HFFc6 (cell line): ENCODE measurements around the gene MEG3. TPM values are rescaled to one million over a fixed set of nuclear protein-coding genes. Genes with fewer than 3 reads are reported as not detected.
A peak's percentile ranks its signal among the peaks of the same experiment; 100 is the strongest.

Source experiments
- DNase-seq: peaks from one replicate; pipeline ENCODE4 v3.0.0-alpha.2; 2018
- H3K27ac Mint-ChIP-seq: 2 replicates; pipeline ENCODE4 v1.8.0; 2020; ENCODE audit warnings: mild to moderate bottlenecking, mixed read lengths
- H3K27me3 Mint-ChIP-seq: 2 replicates; pipeline ENCODE4 v1.8.0; 2021; ENCODE audit warnings: mild to moderate bottlenecking, moderate library complexity, mixed read lengths; ENCODE audit not compliant: insufficient read depth
- H3K36me3 Mint-ChIP-seq: 2 replicates; pipeline ENCODE4 v1.8.0; 2021; ENCODE audit warnings: low read depth, mixed read lengths
- H3K4me1 Mint-ChIP-seq: 2 replicates; pipeline ENCODE4 v1.8.0; 2020; ENCODE audit warnings: low read depth, mixed read lengths
- H3K4me3 Mint-ChIP-seq: 2 replicates; pipeline ENCODE4 v1.8.0; 2020; ENCODE audit warnings: mild to moderate bottlenecking, moderate library complexity, mixed read lengths
- H3K9me3 Mint-ChIP-seq: 2 replicates; pipeline ENCODE4 v1.8.0; 2020; ENCODE audit warnings: mild to moderate bottlenecking, mixed read lengths
- total RNA-seq, 6 experiments: library from RNA; stranded (reverse); fragmentation: NEBNext Ultra II Directional; extraction: Animal tissue kit (Norgen Biotek cat#: 25700); gene quantifications; 2 replicates in 1 of 6; 3 replicates in 5 of 6; pipeline ENCODE4 v1.2.3, GENCODE V29; 2021
- TF ChIP-seq, protein P1 (sequence below): fragments of 200-600 bp; sonication (generic); IDR thresholded peaks from 2 replicates; pipeline ENCODE4 v1.5.0; 2021; ENCODE audit warnings: antibody characterized with exemption, mild to moderate bottlenecking

The MEG3 gene
- total RNA-seq, 6 experiments from 2014 or later, result 151 to 262 (median 250) TPM

DNA sequence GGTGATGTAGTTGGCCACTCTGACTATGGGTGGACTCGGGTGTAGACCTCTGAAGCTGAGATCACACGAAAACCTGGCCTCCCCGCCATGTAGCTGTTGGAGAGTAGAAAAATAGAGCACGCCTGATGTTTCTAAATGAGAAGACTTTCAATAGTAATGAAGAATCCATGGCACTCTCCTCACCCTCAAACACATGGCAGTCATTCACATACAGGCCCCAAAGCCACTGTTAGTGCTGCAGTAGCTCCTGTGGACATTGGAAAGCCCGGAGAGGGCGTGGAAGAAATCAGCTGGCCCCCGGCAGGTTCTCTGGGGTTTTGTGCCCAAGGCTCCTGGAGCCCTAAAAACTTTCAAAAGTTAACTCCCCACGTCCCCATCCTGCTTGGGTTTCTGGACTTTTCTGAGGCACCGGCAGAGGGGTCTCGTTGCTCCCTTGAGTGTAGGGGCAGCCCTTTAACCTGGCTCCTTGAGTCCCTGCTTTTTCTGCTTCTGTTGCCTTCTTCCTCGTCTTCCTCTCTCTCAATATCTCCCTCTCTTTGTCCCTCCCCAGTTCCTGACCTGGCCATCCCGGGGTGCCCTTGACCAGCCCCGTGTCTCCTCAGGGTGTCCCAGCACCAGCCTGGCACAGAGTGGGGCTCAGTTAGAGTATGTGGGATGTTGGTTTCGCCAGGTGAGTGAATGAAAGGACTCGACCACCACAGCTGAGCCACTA, 8.3 kb downstream of the MEG3 start:
- 0 out of 2 replicates have a peak, but pooled peaks cover 4% of the 10 kb centered on the region for H3K9me3 Mint-ChIP-seq
- TF ChIP-seq, protein P1, sequence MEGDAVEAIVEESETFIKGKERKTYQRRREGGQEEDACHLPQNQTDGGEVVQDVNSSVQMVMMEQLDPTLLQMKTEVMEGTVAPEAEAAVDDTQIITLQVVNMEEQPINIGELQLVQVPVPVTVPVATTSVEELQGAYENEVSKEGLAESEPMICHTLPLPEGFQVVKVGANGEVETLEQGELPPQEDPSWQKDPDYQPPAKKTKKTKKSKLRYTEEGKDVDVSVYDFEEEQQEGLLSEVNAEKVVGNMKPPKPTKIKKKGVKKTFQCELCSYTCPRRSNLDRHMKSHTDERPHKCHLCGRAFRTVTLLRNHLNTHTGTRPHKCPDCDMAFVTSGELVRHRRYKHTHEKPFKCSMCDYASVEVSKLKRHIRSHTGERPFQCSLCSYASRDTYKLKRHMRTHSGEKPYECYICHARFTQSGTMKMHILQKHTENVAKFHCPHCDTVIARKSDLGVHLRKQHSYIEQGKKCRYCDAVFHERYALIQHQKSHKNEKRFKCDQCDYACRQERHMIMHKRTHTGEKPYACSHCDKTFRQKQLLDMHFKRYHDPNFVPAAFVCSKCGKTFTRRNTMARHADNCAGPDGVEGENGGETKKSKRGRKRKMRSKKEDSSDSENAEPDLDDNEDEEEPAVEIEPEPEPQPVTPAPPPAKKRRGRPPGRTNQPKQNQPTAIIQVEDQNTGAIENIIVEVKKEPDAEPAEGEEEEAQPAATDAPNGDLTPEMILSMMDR, result no peak
- H3K36me3 Mint-ChIP-seq, result peaks cover 31% of the 10 kb centered on the region
- peaks cover 33% of the 10 kb centered on the region for H3K4me1 Mint-ChIP-seq
- DNase-seq, result no peak
- no peak overlapping the region for H3K4me3 Mint-ChIP-seq
- peaks cover 41% of the 10 kb centered on the region for H3K27me3 Mint-ChIP-seq
- H3K27ac Mint-ChIP-seq, result no peak overlapping the region; the same call in 1 of the 2 replicates

DNA sequence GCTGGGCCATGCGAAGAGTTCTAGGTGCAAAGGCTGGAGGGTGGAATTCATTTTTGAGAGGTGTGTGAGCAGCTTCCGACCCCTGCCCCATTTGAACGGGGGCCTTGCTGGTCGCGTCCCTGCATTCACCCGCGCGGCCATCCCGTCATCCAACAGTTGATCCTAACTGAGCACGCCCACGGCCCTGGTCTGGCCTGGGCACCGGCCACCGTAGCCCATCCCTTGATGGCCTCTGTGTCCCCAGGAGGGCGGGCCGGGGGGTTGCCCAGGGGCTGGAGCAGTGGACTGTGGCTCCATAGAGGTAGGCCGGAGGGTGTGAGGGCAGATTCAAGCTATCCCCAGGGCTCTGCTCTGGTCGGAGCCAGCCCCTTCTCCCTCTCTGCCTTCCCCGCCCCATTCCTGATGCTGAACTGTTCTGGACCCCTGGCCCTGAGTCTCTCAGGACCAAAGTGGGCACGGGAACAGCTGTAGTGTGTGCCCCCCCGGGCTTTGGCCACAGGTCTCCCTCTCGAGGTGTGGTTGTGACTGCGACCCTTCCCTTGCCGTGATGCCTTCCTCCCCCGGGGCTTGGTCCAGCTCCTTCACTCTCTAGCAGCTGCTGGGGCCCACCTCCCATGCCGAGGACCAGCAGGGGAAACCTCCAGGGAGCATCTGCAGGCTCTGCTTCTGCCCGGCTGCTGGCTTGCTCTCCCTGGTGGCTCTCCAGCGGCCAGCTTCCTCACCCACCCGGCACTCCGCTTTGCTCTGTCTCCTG, 9.1 kb downstream of the MEG3 start:
- Mint-ChIP-seq H3K9me3 (0 out of 2 replicates have a peak, but pooled peaks cover 4% of the 10 kb centered on the region), H3K27ac (peak overlapping the region; percentile 60; the same call in 1 of the 2 replicates), H3K4me3 (no peak overlapping the region), H3K4me1 (peaks cover 28% of the 10 kb centered on the region), H3K36me3 (peaks cover 26% of the 10 kb centered on the region), H3K27me3 (peaks cover 47% of the 10 kb centered on the region)
- TF ChIP-seq, protein P1, result no peak
- DNase-seq, result no peak

DNA sequence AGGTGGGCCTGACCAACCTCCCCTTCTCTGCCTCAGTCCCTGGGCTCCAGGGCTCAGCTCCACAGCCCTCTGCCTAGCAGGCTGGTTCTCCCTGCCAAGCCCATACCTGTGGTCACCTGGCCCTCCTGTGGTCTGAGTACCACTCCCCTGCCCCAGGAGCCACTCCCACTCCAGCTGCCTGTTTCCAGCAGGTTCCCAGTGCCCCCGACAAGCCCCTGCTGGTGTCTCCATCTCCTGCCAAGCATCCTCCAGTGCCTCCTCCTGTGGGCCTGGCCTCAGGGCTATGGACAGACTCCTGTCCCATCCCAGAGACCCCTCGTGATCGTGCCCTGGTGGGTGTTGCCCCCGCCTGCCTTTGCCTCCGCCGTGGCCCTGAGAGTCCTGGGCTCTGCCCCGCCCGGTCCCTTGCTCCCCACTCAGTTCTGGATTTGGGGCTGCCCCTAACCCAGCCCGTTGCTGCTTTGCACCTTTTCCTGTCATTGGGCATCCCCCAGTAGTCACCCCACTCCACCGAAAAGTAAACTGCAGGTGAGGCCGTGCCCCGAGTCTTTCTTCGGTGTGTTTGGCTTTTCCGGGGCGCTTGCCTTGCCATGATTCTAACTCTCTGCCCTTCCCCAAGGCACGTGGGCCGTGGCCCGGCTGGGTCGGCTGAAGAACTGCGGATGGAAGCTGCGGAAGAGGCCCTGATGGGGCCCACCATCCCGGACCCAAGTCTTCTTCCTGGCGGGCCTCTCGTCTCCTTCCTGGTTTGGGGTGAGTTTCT, 9.8 kb downstream of the MEG3 start:
- H3K36me3 Mint-ChIP-seq, result peaks cover 29% of the 10 kb centered on the region
- 0 out of 2 replicates have a peak, but pooled peaks cover 4% of the 10 kb centered on the region for H3K9me3 Mint-ChIP-seq
- peaks cover 49% of the 10 kb centered on the region for H3K27me3 Mint-ChIP-seq
- peaks cover 33% of the 10 kb centered on the region for H3K4me1 Mint-ChIP-seq
- TF ChIP-seq, protein P1, result no peak
- H3K4me3 Mint-ChIP-seq, result no peak overlapping the region
- H3K27ac Mint-ChIP-seq, result peak overlapping the region; percentile 60
- no peak for DNase-seq

DNA sequence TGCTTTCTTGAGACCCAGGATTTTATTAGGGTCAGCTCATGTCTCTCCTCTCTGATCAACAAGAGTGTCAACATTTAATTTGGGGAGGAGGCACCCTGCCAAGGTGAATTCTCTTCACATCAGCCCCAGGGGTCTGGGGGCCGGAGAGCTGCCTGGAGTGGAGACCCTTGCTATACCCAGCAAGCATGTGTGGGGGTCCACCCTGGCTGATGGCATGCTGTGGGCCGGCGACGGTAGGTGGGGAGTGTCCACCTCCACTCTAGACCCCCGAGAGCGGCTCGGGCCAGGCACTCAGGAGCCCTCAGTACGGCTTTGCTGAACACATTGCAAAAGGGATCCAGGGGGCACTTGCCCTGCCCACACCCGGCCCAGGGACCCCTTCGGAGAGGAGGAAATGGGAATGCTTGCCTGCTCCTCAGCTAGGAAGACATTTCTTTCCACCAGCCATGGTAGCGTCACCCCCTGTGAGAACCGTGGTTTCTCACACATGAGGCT, 10.4 kb downstream of the MEG3 start:
- TF ChIP-seq, protein P1, result no peak
- H3K36me3 Mint-ChIP-seq, result peaks cover 28% of the 10 kb centered on the region
- H3K27ac Mint-ChIP-seq, result peak overlapping the region; percentile 45; the same call in 1 of the 2 replicates
- DNase-seq, result no peak
- H3K4me1 Mint-ChIP-seq, result peaks cover 32% of the 10 kb centered on the region
- no peak overlapping the region for H3K4me3 Mint-ChIP-seq
- 0 out of 2 replicates have a peak, but pooled peaks cover 4% of the 10 kb centered on the region for H3K9me3 Mint-ChIP-seq
- peaks cover 49% of the 10 kb centered on the region for H3K27me3 Mint-ChIP-seq
